ENCODE results near the gene WDR27. TPM values are rescaled to one million over a fixed set of nuclear protein-coding genes. Genes with fewer than 3 reads are reported as not detected.

Gene WDR27
- total and polyA plus RNA-seq, 2 experiments from 2014 or later = 27.7 to 29.7 TPM

GRCh38 chr6:169455470-169455869 lies 246.4 kb downstream of the WDR27 start:
- no peaks in the 10 kb centered on the region for H3K9me2 ChIP-seq (replicated peaks; ENCODE audit: insufficient read depth)
- TF ChIP-seq EZH2phosphoT487 (IDR thresholded peaks at IDR 0.05; ENCODE audit: low read depth, severe bottlenecking, unreplicated experiment) = no peak
- H3K4me1 ChIP-seq (ENCODE audit: insufficient read depth) = peaks cover 9% of the 10 kb centered on the region
- H3K79me2 ChIP-seq = no peaks in the 10 kb centered on the region
- no peaks in the 10 kb centered on the region for H3K36me3 ChIP-seq (replicated peaks; ENCODE audit: insufficient read depth, low read depth)
- H3K4me2 ChIP-seq = no peak overlapping the region
- WGBS (ENCODE audit: low lambda C conversion rate, missing lambda C conversion rate) = 100% methylated on average over 1 of the region's 1 CpG
- DNase-seq (ENCODE audit: low spot score) = no peak
- H3K27ac ChIP-seq = peak overlapping the region; percentile 53
- no peak overlapping the region for H2AFZ ChIP-seq
- H3K9me3 ChIP-seq (ENCODE audit: low read depth) = no peaks in the 10 kb centered on the region
- no peaks in the 10 kb centered on the region for H3K27me3 ChIP-seq
- no peak overlapping the region for H3K4me3 ChIP-seq
- no peaks in the 10 kb centered on the region for H4K20me1 ChIP-seq (ENCODE audit: insufficient read depth, poor library complexity, severe bottlenecking)

GRCh38 chr6:169454872-169455204 lies 247.0 kb downstream of the WDR27 start:
- Histone ChIP-seq H3K4me2 (no peak overlapping the region), H3K9me2 (replicated peaks; ENCODE audit: insufficient read depth) (no peaks in the 10 kb centered on the region), H4K20me1 (ENCODE audit: insufficient read depth, poor library complexity, severe bottlenecking) (no peaks in the 10 kb centered on the region), H3K4me1 (ENCODE audit: insufficient read depth) (peaks cover 9% of the 10 kb centered on the region), H3K27ac (peak overlapping the region; percentile 53), H3K27me3 (no peaks in the 10 kb centered on the region), H3K36me3 (replicated peaks; ENCODE audit: insufficient read depth, low read depth) (no peaks in the 10 kb centered on the region), H2AFZ (no peak overlapping the region), H3K9me3 (ENCODE audit: low read depth) (no peaks in the 10 kb centered on the region), H3K4me3 (no peak overlapping the region), H3K79me2 (no peaks in the 10 kb centered on the region)
- no peak for DNase-seq (ENCODE audit: low spot score)
- 93% methylated on average over 10 of the region's 10 CpGs for WGBS (ENCODE audit: low lambda C conversion rate, missing lambda C conversion rate)
- TF ChIP-seq CTCF (IDR thresholded peaks at IDR 0.05; ENCODE audit: poor library complexity) (no peak), EZH2 (IDR thresholded peaks at IDR 0.05; ENCODE audit: borderline replicate concordance) (no peak), EZH2phosphoT487 (IDR thresholded peaks at IDR 0.05; ENCODE audit: low read depth, severe bottlenecking, unreplicated experiment) (no peak)

GRCh38 chr6:169454204-169454871 lies 247.5 kb downstream of the WDR27 start:
- H3K79me2 ChIP-seq = no peaks in the 10 kb centered on the region
- H3K4me2 ChIP-seq = peak overlapping the region; percentile 10
- no peak overlapping the region for H3K4me3 ChIP-seq
- no peak for TF ChIP-seq EZH2 (IDR thresholded peaks at IDR 0.05; ENCODE audit: borderline replicate concordance)
- TF ChIP-seq CTCF (IDR thresholded peaks at IDR 0.05; ENCODE audit: poor library complexity) = peak; percentile 13
- no peaks in the 10 kb centered on the region for H3K9me2 ChIP-seq (replicated peaks; ENCODE audit: insufficient read depth)
- H3K27me3 ChIP-seq = no peaks in the 10 kb centered on the region
- DNase-seq (ENCODE audit: low spot score) = peak; percentile 63
- H3K27ac ChIP-seq = peak overlapping the region; percentile 53
- no peak overlapping the region for H2AFZ ChIP-seq
- H4K20me1 ChIP-seq (ENCODE audit: insufficient read depth, poor library complexity, severe bottlenecking) = no peaks in the 10 kb centered on the region
- no peaks in the 10 kb centered on the region for H3K9me3 ChIP-seq (ENCODE audit: low read depth)
- H3K36me3 ChIP-seq (replicated peaks; ENCODE audit: insufficient read depth, low read depth) = no peaks in the 10 kb centered on the region
- 38% methylated on average over 8 of the region's 8 CpGs for WGBS (ENCODE audit: low lambda C conversion rate, missing lambda C conversion rate)
- peaks cover 9% of the 10 kb centered on the region for H3K4me1 ChIP-seq (ENCODE audit: insufficient read depth)

GRCh38 chr6:169452869-169453620 lies 248.8 kb downstream of the WDR27 start:
- Histone ChIP-seq H2AFZ (no peak overlapping the region), H3K27ac (peak overlapping the region; percentile 36), H3K79me2 (no peaks in the 10 kb centered on the region), H3K9me3 (ENCODE audit: low read depth) (no peaks in the 10 kb centered on the region), H3K27me3 (no peaks in the 10 kb centered on the region), H3K36me3 (replicated peaks; ENCODE audit: insufficient read depth, low read depth) (no peaks in the 10 kb centered on the region), H4K20me1 (ENCODE audit: insufficient read depth, poor library complexity, severe bottlenecking) (no peaks in the 10 kb centered on the region), H3K4me1 (ENCODE audit: insufficient read depth) (peaks cover 9% of the 10 kb centered on the region), H3K4me3 (no peak overlapping the region), H3K4me2 (no peak overlapping the region), H3K9me2 (replicated peaks; ENCODE audit: insufficient read depth) (no peaks in the 10 kb centered on the region)
- TF ChIP-seq EZH2 (IDR thresholded peaks at IDR 0.05; ENCODE audit: borderline replicate concordance) = no peak
- TF ChIP-seq CTCF (IDR thresholded peaks at IDR 0.05; ENCODE audit: poor library complexity) = no peak
- no peak for TF ChIP-seq EZH2phosphoT487 (IDR thresholded peaks at IDR 0.05; ENCODE audit: low read depth, severe bottlenecking, unreplicated experiment)
- 89% methylated on average over 11 of the region's 11 CpGs for WGBS (ENCODE audit: low lambda C conversion rate, missing lambda C conversion rate)
- no peak for DNase-seq (ENCODE audit: low spot score)
